Frontal cortex (tissue), 4 donors: Measurements from ENCODE around the gene SYT15. TPM values are rescaled to one million over a fixed set of nuclear protein-coding genes. Genes with fewer than 3 reads are reported as not detected.

Source experiments
- DNase-seq, 2 donors: peaks; one replicate each; pipeline ENCODE4 v3.0.0; 2012; ENCODE audit warnings: low spot score in 2 of 2
- FAIRE-seq: peaks from 2 replicates; lab custom pipeline; 2012; peaks lifted over from hg19 to GRCh38; lab: Jason Lieb, UNC
- total RNA-seq: library from RNA; depleted of rRNA; stranded (reverse); fragments of >200 nt; gene quantifications from one replicate; pipeline ENCODE4 v1.2.3, GENCODE V29; 2014
- donor health status: control.
- donor health status: control.
- donor health status: control.

The SYT15 gene
- total RNA-seq, 1 donor from 2014 or later: 0.82 TPM

DNA sequence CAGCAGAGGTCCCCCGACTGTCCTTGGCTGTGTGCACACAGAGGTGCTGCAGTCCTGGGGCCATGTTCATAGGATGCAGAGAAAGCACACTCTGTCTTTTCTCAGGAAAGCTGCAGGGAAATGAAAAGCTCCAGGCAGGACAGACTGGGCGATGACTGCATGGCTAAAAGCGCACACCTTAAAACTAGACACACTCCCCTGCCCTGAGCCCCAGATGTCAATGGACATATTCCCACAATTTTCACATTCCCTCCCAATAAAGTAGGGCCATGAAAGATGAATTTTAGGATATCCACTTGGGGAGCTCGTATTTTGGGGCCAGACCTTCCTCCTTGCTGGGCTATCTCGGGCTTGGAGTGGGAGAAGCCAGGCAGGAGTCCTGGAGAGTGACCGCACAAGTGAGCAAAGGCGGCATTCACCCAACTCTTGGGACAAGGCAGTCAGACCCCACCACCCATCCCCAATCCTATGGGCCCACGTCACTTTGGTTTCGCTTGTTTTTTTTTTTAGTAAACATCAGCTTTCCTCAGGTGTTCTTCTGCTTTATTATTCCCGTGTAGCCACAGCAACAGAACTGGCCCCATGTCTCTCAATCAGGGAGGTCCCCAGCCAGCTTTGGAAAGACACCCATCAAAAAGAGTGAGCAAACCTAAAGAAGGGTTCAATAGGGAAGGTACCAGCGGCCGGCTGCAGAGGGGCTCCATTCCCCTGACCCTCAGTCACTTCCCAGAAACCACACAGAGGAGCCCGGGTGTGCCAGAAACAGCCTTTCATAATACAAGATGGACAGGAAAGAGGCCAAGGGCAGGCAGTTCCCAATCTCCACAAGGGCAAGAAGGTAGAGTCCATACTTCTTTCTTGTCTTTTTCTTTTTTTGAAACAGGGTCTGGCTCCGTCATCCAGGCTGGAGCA lies 35.2 kb upstream of the SYT15 start:
- DNase-seq (peak in 1 of 2 donors; percentile 38), FAIRE-seq (no peak)

DNA sequence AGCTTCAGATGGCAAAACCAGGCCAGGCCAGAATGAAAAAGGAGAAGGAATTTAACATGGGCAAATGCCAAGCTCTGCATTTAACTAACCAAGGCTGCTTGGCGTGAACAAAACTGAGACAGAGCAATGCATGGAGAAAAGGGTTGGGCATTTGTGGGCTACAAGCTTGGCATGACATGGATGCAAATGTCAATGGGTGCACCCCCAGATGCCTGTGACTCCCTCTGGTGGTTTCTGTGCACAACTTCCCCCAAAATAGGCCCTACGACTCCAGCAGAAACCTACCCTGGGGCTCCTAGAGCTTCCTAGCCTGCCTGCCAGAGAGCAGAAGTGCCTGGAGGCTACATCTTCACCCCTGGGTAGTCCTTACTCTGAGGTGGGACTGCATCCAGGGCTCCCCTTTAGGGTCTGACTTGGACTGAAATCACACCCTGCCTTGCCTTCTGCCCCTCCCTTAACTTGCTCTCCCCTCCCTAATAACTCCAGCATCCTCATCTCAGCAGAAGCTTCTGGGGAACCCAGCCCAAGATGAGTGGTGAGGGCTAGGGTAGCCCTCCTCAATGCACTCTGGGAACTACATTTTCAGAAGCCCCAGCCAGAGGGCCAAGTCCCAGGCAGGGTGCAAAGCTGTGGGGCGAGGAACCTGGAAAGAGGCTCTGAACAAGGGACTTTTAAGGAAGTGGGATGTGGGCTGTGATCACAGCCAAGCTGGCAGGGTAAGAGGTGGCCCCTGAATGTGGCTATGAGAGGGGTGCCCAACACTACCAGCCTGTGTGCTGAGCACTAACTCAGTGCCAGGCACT lies 33.7 kb upstream of the SYT15 start:
- no peak for FAIRE-seq
- peak in 1 of 2 donors; percentile 52 for DNase-seq

DNA sequence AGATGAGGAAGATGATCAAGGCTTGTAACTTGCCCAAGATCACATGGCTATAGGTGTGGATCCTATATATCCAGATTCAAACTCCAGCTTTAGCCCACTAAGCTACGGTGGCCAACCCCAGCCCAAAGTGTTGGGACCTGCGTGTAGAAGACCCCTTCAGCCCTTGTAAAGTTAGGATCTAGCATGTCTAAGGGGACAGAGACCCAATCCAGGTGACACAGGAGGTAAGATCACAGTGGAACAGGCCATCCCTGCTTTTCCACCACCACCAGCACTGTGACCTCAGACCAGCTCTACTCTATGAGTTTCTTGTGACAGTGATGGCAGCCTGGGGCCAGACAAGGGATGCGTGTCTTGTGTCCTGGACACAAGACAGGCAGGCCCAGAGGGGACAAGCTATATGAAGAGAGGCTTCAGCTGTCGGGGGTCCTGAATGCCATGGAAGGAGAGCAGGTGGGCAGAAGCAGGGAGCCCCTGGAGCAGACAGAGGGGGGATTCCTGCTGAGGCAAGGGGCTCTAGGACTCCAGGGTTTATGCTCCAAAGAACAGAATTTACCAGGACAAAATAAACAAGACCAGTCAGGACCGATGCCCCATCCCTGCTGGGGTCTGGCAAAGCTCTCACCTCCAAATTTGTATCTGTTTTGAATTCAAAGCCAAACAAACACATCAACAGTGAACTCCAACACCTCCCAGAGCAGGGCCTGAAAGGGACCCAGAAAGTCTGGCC lies 32.9 kb upstream of the SYT15 start:
- peak in 1 of 2 donors; percentile 53 for DNase-seq

DNA sequence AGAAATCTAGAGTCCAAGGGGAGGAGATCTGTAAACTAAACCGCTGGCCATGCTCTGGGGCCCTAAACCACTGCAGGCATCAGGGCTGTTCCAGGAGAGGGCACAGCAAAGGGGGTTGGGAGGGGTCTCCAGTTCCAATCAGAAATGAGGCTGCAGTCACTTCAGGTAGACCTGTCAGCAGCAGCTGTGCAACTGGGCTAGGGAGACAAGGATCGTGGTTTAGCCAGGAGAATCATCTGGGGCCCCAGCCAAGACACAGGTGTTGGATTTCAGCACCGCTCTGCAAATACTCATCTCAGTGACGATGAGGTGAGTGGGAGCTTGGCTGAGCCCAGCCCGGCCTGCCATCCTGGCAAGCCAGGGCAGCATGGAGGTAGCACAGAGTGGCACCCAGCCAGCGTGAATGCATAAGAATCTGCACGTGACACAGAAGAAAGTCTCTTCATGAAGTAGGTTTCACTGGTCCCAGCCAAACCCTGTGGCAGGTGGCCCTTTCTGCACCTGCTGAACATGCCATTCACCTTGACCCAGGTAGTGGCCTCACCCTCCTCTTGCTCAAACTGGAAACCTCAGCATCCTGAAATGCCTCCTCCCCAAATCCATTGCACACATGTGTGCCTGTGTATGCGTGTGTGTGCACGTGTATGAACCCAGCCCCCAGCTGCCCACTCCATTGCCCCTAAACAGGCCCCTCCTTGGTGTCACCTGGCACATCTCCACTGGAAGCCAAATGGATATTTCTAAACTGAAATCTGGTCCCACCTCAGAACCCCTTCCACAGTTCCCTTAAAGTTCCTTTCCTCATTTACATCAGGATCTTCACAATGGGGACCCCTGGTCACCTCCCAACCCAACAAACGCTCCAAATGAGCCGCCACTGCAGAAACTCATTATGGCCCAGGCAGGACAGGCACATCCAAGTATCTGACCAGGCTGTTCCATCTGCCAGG lies 32.1 kb upstream of the SYT15 start:
- DNase-seq (peak in 1 of 2 donors; percentile 47), FAIRE-seq (no peak)

More for the DNA sequence above, 32.9 kb upstream of the SYT15 start:
- FAIRE-seq: no peak

DNA sequence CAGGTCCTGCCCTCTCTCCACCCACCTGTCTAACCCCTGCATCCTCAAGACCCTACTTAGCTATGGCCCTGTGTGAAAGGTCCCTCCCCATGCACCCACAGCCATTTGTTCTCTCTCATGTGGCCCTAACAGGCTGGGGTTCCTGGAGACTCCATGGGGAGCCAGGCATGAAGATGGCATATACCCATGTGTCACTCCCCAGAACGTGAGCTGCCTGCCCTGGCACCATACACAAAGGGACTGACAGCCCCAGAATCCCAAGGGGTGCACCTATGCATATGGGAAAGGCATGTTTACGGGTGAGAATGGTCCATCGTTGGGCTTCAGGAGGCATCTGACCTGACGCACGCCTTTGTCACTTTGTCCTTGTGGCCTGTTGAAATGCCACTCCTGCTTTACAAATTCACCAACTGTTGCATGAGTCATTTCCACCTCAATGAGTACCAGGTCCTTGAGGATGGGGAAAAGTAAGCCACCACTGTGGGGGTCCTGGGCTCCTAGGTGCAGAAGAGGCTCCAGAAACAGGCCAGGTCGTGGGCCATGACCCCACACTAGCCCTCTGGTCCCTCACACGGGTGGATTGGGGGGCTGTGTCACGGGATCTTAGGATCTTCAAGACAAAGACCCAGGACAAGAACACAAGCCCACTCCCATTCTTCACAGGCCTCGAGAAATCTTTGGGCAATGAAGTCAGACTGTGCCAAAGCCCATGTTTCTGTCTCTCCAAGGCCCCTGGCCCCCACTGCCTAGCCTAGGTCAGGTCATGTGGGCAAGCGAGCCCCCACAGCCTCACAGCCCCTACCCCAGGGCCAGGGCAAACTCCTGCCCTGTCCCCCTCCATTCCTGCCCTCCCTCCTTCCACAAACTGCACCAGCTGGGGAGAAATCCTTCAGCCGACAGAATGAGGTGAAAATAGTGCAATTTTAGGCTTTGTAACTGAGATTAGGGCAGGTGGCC lies 31.1 kb upstream of the SYT15 start:
- no peak for FAIRE-seq
- peak in 1 of 2 donors; percentile 44 for DNase-seq

DNA sequence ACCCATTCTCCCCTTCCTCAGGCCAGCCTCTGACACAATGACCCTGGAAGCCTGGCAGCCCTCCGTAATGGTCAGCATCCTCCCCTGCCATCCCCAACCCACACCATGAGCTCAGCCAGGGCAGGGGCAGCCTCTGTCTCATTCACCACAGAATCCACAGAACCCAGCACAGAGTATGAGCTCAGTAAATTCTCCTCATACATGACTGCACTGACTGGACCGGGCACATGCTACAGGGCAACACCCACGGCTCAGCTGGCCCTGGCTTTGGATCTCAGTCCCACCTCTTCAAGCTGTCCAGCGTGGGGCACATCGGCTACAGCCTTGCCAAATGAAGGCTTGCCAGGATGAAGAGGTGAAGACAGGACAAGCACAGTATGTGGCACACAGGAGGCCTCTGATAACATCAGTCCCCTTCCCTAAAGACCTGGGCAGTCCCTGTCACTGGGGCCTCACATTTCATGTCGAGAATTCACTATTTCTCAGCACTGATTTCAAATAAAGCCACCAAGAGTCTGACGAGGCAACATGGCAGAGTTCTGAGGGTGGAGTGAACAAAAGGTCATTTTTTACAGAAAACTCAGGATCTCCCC lies 30.3 kb upstream of the SYT15 start:
- FAIRE-seq: no peak
- DNase-seq: peak in 1 of 2 donors; percentile 42

DNA sequence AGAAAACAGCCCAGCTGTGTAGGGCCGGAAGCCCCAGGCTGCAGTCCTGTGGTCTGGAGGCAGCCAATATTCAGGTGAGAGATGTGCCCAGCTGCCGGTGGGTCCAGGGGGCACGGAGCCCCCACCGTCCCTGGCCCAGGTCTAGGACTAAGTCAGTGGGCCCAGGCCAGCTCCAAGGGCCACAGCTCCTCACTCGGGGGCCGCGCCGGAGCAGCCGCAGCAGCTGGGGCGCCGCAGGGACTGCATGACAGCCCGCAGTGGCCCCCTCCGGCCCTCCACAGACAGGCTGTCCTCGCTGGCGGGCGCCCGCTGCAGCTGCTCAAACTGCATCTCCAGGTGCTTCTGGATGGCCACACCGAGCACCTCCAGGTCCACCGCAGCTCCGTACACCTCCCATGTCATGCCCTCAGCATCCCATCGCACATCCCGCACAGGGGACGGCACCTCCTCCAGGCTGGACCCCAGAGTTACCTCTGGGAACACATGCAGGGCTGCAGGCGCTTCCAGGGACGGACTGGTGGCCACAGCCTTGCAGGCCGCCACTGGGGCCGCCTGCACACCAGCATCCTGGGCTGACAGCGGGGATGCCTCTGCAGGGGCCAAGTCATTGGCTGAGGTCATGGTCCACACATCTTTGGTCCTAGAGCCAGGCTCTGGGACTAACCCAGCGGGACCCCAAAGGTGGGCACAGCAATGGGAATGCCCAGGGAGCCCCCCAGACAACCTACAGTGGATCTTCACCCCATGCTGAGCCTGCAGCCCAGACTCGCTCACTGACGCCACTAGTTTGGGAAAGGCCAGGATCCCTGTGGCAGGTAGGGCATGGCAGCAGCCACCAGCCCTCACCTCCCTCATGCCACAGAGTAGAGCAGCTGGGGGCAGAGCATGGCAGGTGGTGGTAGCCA lies 29.5 kb upstream of the SYT15 start:
- DNase-seq: peak in 1 of 2 donors; percentile 47
- no peak for FAIRE-seq

DNA sequence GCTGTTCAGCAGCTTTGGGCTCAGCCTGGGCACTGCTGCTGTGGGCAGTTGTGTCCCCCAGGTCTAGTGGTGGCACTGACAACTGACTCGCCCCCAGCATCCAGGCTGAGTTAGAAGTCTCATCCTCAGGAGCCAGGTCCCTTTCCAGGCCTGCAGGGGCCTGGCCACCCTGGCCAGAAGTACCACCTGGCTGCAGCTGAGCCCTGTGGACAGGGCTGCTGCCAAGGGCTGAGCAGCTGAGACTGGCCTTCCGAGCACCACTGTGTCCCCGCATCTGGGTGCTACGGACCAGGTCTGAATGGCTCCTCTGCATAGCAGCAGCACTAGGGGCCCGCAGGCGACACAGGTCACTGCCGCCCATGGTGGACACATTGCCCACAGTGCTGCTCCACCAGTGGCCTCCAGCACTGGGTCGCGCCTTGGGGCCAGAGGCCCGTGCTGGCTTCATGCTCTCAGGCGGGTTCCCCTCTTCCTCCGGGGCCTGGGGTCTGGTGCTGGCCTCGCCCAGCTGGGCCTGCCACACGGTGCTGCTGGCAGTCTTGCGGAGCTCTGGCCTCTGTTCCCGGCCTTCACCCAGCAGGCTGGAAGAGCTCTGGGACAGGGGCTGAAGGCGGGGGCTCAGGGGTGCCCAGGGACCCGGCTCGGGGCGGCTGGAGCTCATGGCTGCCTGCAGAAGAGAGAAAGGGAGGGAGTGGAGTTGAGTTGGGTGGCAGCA lies 28.7 kb upstream of the SYT15 start:
- DNase-seq: no peak
- FAIRE-seq: no peak

DNA sequence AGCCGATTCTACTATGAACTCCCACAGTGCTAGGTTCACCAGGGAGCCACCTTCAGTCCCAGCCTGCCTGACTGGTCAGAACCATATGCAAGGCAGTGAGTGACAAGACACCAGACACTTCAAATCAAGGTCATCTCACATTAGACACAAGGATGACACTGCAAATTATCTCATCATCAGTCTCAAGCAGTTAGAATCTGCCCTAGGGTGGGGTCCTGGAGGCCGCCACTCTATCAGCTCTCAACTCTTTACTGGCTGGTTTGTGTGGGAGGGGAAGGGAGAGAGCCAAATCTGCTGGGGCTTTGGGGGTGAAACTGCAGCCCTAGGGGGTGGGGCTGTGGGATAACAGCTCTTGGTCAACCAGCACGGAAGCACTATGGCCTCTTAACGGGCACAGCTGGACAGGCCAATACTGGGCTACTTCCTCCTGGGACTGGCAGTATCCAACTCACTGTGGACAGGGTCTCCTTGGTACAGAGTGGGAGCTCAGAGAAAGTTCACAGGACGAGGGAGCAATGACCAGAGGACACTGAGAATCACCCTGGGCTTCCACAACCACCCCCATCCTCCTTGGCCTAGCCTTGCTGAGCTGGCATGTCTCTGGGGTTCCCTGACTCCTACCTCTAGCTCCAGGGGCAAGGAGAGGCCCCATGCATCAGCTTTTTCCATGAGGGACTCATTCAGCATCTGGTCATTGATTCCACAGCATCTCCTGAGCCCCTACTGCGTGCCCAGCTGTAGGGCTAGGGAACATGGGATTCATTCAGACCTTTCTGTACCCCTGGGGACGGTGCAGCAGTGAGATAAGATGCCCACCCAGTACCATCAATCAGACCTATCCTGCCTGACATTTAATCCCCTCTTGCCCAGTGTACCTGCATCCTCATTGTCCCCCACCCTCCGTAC lies 27.9 kb upstream of the SYT15 start:
- DNase-seq: peak in 1 of 2 donors; percentile 50
- no peak for FAIRE-seq

DNA sequence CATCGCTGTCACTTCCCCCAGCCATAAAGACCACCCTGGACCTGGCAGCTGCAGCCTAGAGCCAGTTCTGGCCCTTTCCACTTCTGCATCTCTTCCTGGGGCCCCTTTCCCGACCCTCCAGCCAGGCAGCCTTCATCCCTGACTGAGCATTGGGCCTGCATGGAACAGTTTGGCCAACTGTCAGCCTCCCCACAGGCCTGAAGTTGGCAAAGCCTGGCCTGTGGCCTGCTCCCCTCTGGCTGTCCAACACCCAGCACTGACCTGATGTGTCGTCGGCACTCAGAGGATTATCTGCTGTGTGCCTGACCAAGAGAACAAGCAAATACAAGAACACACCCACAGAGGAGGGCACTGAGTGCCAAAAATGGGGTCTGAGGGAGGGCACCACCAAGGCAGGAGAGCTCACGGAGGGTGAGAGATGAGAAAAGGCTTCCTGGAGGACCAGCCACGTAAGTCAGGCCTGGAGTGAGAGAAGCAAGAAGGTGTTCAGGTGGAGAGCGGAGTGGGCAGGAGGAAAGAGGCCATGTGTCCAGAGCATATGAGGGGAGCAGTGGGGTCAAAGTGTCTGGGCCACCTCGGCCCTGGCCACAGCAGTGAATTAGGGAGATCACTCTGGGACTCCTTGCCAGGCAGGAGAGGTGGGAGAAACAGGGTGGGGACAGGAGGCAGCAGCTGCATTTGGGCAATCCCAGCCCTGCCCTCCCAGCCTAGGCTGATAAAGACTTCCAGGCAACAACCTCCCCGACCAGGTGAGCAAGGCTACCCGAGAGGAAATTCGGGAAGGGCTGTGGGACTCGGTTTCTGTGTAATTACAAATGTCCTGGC lies 27.0 kb upstream of the SYT15 start:
- DNase-seq (no peak), FAIRE-seq (no peak)

DNA sequence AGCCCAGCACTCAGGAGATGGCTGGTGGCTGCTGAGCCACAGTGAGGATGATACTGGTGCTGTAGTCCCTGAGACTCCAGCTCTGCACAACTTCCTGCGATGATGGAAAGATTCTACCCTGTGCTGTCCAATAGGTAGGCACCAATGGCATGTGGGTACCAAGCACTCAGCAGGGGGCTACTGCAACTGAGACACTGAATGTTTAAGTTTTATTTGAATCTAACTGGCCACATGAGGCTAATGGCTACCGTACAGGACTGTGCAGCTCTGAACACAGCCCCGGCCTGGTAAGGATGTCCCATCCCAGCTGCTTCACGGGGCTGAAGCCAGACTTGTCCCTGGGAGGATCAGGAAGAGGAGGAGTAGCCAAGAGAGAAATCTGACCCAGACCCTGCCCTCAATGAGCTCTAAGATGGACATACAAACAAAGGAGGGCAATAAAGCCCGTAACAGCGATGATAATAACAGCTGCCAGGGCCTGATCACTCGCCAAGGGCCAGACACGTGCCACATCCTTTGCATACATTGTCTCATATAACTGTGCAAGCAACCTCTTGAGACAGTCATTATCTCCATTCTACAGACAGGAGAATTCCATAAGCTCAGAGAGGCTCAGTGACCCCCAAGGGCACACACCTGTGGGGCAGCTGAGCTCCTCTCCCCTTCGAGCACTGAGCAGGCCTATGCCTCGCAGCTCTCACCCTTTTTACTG lies 26.2 kb upstream of the SYT15 start:
- FAIRE-seq (no peak), DNase-seq (no peak)

DNA sequence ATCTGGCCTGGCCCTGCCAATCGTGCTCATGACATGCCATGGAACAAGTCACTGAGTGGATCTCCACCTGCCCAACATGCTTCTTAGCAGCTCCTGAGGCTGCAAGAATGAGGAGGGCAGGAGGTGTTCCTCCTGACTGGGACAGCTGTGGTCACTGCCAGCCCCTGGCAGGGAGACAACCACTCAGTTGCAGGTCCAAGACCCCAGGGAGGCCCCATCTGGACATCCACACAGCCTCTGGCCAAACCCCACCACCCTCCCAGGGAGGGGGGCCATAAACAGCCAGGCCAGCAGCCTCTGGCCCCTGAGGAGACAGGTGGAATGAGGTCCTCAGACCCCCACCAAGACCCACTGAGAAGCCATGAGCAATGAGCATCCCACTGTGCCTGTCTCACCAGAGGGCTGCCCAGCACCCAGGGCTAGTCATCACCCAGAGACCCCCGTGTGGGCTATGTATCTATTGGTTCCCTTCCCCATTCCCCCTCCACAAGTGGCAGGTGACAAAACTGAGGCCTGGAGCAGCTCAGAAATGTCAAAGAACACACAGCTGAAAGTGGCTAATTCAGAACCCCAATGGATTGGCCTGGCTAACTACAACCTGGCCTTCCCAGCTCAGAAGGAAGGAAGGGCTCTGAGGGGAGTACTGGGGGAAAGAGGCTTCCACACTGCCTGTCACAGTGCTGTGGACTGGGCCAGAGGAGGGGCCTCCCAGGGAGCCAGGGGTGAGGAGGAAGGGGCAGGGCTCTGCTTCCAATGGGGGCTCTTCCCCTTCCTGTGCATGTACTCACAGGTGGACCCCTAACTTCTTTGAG lies 25.5 kb upstream of the SYT15 start:
- no peak for FAIRE-seq
- DNase-seq: no peak
